ENCODE data around the gene AFF1.
A peak's percentile ranks its signal among the peaks of the same experiment; 100 is the strongest.

The AFF1 gene

GRCh38 chr4:86892636-86892960, 42.2 kb upstream of the AFF1 start:
- H2BK120ac ChIP-seq (ENCODE audit: low read depth, low read length): no peak overlapping the region
- H2AK5ac ChIP-seq (ENCODE audit: low read depth, low read length): no peak overlapping the region
- no peak for DNase-seq (ENCODE audit: low spot score)
- H3K9ac ChIP-seq (ENCODE audit: low read depth, low read length, poor library complexity): peak overlapping the region; percentile 92
- H3K9me3 ChIP-seq (replicated peaks in 1 of 2; ENCODE audit: control insufficient read depth in 2 of 2, insufficient read depth in 1 of 2, low read depth in 1 of 2, low read length in 2 of 2): no peaks in the 10 kb centered on the region
- no peak overlapping the region for H3K4ac ChIP-seq (ENCODE audit: low read length)
- H2BK12ac ChIP-seq (ENCODE audit: low read length): no peak overlapping the region
- H3K4me1 ChIP-seq (ENCODE audit: control insufficient read depth in 2 of 2, insufficient read depth in 1 of 2, low read depth in 1 of 2, low read length in 2 of 2): peaks cover 5 to 8% of the 10 kb centered on the region in 2 donors
- peak overlapping the region; percentile 92 for H3K4me2 ChIP-seq (ENCODE audit: insufficient read depth, low read length, poor library complexity, severe bottlenecking)
- peak overlapping the region; percentile 95 for H2BK15ac ChIP-seq (ENCODE audit: low read length)
- no peaks in the 10 kb centered on the region for H3K79me1 ChIP-seq (ENCODE audit: low read depth, low read length)
- peak overlapping the region; percentile 72 for H3K27ac ChIP-seq (replicated peaks; ENCODE audit: low read length)
- H3K23ac ChIP-seq (ENCODE audit: low read depth, low read length, poor library complexity): no peak overlapping the region
- H3K4me3 ChIP-seq (ENCODE audit: low read length in 2 of 2): peak overlapping the region; percentile 45 to 90
- H2BK5ac ChIP-seq (ENCODE audit: low read length): peak overlapping the region; percentile 35
- no peaks in the 10 kb centered on the region for H3K27me3 ChIP-seq (ENCODE audit: control insufficient read depth in 3 of 3, insufficient read depth in 3 of 3, low read depth in 1 of 3, low read length in 3 of 3)
- no peak overlapping the region for H3K14ac ChIP-seq (ENCODE audit: low read length)
- H3K36me3 ChIP-seq (replicated peaks in 1 of 2; ENCODE audit: control insufficient read depth in 2 of 2, insufficient read depth in 2 of 2, low read length in 2 of 2): no peaks in the 10 kb centered on the region
- no peak overlapping the region for H4K91ac ChIP-seq (ENCODE audit: low read depth, low read length, poor library complexity)
- no CpG with 5 or more reads among the region's 13 CpGs for WGBS, 2 donors (ENCODE audit: extremely low coverage in 2 of 2, insufficient read length in 2 of 2, insufficient replicate concordance in 1 of 2)
- no peak overlapping the region for H4K8ac ChIP-seq (ENCODE audit: low read depth, low read length)
- peak overlapping the region; percentile 99 for H2AFZ ChIP-seq (ENCODE audit: low read length)
- H3K18ac ChIP-seq (ENCODE audit: low read length): peak overlapping the region; percentile 99

- no peak for DNase-seq (ENCODE audit: low spot score)
- no peak overlapping the region for H3K27ac ChIP-seq (replicated peaks; ENCODE audit: low read length)
- peaks cover 5 to 8% of the 10 kb centered on the region in 2 donors for H3K4me1 ChIP-seq (ENCODE audit: control insufficient read depth in 2 of 2, insufficient read depth in 1 of 2, low read depth in 1 of 2, low read length in 2 of 2)
- H2AFZ ChIP-seq (ENCODE audit: low read length): peak overlapping the region; percentile 99
- H4K8ac ChIP-seq (ENCODE audit: low read depth, low read length): no peak overlapping the region
- peak overlapping the region; percentile 8 for H3K18ac ChIP-seq (ENCODE audit: low read length)
- H3K79me1 ChIP-seq (ENCODE audit: low read depth, low read length): no peaks in the 10 kb centered on the region
- no peaks in the 10 kb centered on the region for H3K36me3 ChIP-seq (replicated peaks in 1 of 2; ENCODE audit: control insufficient read depth in 2 of 2, insufficient read depth in 2 of 2, low read length in 2 of 2)
- no peak overlapping the region for H4K91ac ChIP-seq (ENCODE audit: low read depth, low read length, poor library complexity)
- H2BK120ac ChIP-seq (ENCODE audit: low read depth, low read length): no peak overlapping the region
- no CpG with 5 or more reads among the region's 19 CpGs for WGBS, 2 donors (ENCODE audit: extremely low coverage in 2 of 2, insufficient read length in 2 of 2, insufficient replicate concordance in 1 of 2)
- no peak overlapping the region for H2BK15ac ChIP-seq (ENCODE audit: low read length)
- no peak overlapping the region for H2BK5ac ChIP-seq (ENCODE audit: low read length)
- H3K4ac ChIP-seq (ENCODE audit: low read length): no peak overlapping the region
- no peak overlapping the region for H2AK5ac ChIP-seq (ENCODE audit: low read depth, low read length)
- H3K4me3 ChIP-seq (ENCODE audit: low read length in 2 of 2): peak overlapping the region in 1 of 2 donors; percentile 45
- H3K4me2 ChIP-seq (ENCODE audit: insufficient read depth, low read length, poor library complexity, severe bottlenecking): no peak overlapping the region
- H3K14ac ChIP-seq (ENCODE audit: low read length): no peak overlapping the region
- no peak overlapping the region for H3K9ac ChIP-seq (ENCODE audit: low read depth, low read length, poor library complexity)
- no peak overlapping the region for H2BK12ac ChIP-seq (ENCODE audit: low read length)
- no peaks in the 10 kb centered on the region for H3K9me3 ChIP-seq (replicated peaks in 1 of 2; ENCODE audit: control insufficient read depth in 2 of 2, insufficient read depth in 1 of 2, low read depth in 1 of 2, low read length in 2 of 2)
- H3K23ac ChIP-seq (ENCODE audit: low read depth, low read length, poor library complexity): no peak overlapping the region
- H3K27me3 ChIP-seq (ENCODE audit: control insufficient read depth in 3 of 3, insufficient read depth in 3 of 3, low read depth in 1 of 3, low read length in 3 of 3): no peaks in the 10 kb centered on the region
These were observed 41.7 kb upstream of the AFF1 start for GRCh38 chr4:86893136-86893535.

- Histone ChIP-seq H3K18ac (ENCODE audit: low read length) (no peak overlapping the region), H4K91ac (ENCODE audit: low read depth, low read length, poor library complexity) (no peak overlapping the region), H3K14ac (ENCODE audit: low read length) (no peak overlapping the region), H3K4ac (ENCODE audit: low read length) (no peak overlapping the region), H3K27ac (replicated peaks; ENCODE audit: low read length) (no peak overlapping the region), H2AK5ac (ENCODE audit: low read depth, low read length) (no peak overlapping the region), H3K36me3 (replicated peaks in 1 of 2; ENCODE audit: control insufficient read depth in 2 of 2, insufficient read depth in 2 of 2, low read length in 2 of 2) (no peaks in the 10 kb centered on the region), H3K4me3 (ENCODE audit: low read length in 2 of 2) (no peak overlapping the region), H3K79me1 (ENCODE audit: low read depth, low read length) (no peaks in the 10 kb centered on the region), H2BK12ac (ENCODE audit: low read length) (no peak overlapping the region), H3K4me2 (ENCODE audit: insufficient read depth, low read length, poor library complexity, severe bottlenecking) (no peak overlapping the region), H2BK15ac (ENCODE audit: low read length) (no peak overlapping the region), H2BK5ac (ENCODE audit: low read length) (no peak overlapping the region), H3K9ac (ENCODE audit: low read depth, low read length, poor library complexity) (no peak overlapping the region), H4K8ac (ENCODE audit: low read depth, low read length) (no peak overlapping the region), H3K23ac (ENCODE audit: low read depth, low read length, poor library complexity) (no peak overlapping the region), H3K9me3 (replicated peaks in 1 of 2; ENCODE audit: control insufficient read depth in 2 of 2, insufficient read depth in 1 of 2, low read depth in 1 of 2, low read length in 2 of 2) (no peaks in the 10 kb centered on the region), H2BK120ac (ENCODE audit: low read depth, low read length) (no peak overlapping the region), H3K27me3 (ENCODE audit: control insufficient read depth in 3 of 3, insufficient read depth in 3 of 3, low read depth in 1 of 3, low read length in 3 of 3) (no peaks in the 10 kb centered on the region), H3K4me1 (ENCODE audit: control insufficient read depth in 2 of 2, insufficient read depth in 1 of 2, low read depth in 1 of 2, low read length in 2 of 2) (peaks cover 5 to 8% of the 10 kb centered on the region in 2 donors), H2AFZ (ENCODE audit: low read length) (no peak overlapping the region)
- no peak for DNase-seq (ENCODE audit: low spot score)
These were observed 40.4 kb upstream of the AFF1 start for GRCh38 chr4:86894455-86894854.

- H2AK5ac ChIP-seq (ENCODE audit: low read depth, low read length): no peak overlapping the region
- no peak overlapping the region for H2AFZ ChIP-seq (ENCODE audit: low read length)
- no peak overlapping the region for H3K27ac ChIP-seq (replicated peaks; ENCODE audit: low read length)
- no peak overlapping the region for H3K23ac ChIP-seq (ENCODE audit: low read depth, low read length, poor library complexity)
- H3K4ac ChIP-seq (ENCODE audit: low read length): no peak overlapping the region
- H3K4me2 ChIP-seq (ENCODE audit: insufficient read depth, low read length, poor library complexity, severe bottlenecking): no peak overlapping the region
- H2BK12ac ChIP-seq (ENCODE audit: low read length): no peak overlapping the region
- H3K4me1 ChIP-seq (ENCODE audit: control insufficient read depth in 2 of 2, insufficient read depth in 1 of 2, low read depth in 1 of 2, low read length in 2 of 2): peaks cover 2 to 8% of the 10 kb centered on the region in 2 donors
- H3K4me3 ChIP-seq (ENCODE audit: low read length in 2 of 2): no peak overlapping the region
- H2BK120ac ChIP-seq (ENCODE audit: low read depth, low read length): no peak overlapping the region
- WGBS, 2 donors (ENCODE audit: extremely low coverage in 2 of 2, insufficient read length in 2 of 2, insufficient replicate concordance in 1 of 2): no CpG with 5 or more reads among the region's 6 CpGs
- peak; percentile 54 for DNase-seq (ENCODE audit: low spot score)
- H2BK15ac ChIP-seq (ENCODE audit: low read length): no peak overlapping the region
- H3K18ac ChIP-seq (ENCODE audit: low read length): no peak overlapping the region
- no peak overlapping the region for H3K14ac ChIP-seq (ENCODE audit: low read length)
- no peaks in the 10 kb centered on the region for H3K27me3 ChIP-seq (ENCODE audit: control insufficient read depth in 3 of 3, insufficient read depth in 3 of 3, low read depth in 1 of 3, low read length in 3 of 3)
- no peak overlapping the region for H4K91ac ChIP-seq (ENCODE audit: low read depth, low read length, poor library complexity)
- no peak overlapping the region for H4K8ac ChIP-seq (ENCODE audit: low read depth, low read length)
- H2BK5ac ChIP-seq (ENCODE audit: low read length): no peak overlapping the region
- no peak overlapping the region for H3K9ac ChIP-seq (ENCODE audit: low read depth, low read length, poor library complexity)
- no peaks in the 10 kb centered on the region for H3K36me3 ChIP-seq (replicated peaks in 1 of 2; ENCODE audit: control insufficient read depth in 2 of 2, insufficient read depth in 2 of 2, low read length in 2 of 2)
- no peaks in the 10 kb centered on the region for H3K9me3 ChIP-seq (replicated peaks in 1 of 2; ENCODE audit: control insufficient read depth in 2 of 2, insufficient read depth in 1 of 2, low read depth in 1 of 2, low read length in 2 of 2)
- H3K79me1 ChIP-seq (ENCODE audit: low read depth, low read length): no peaks in the 10 kb centered on the region
These were observed 38.9 kb upstream of the AFF1 start for GRCh38 chr4:86895692-86896488.
